Liver (tissue), 9 donors: Measurements from ENCODE around the gene LPP. TPM values are rescaled to one million over a fixed set of nuclear protein-coding genes. Genes with fewer than 3 reads are reported as not detected.

Experiments used
- DNase-seq: peaks from one replicate; pipeline ENCODE4 v3.0.0-alpha.2; 2017; ENCODE audit warnings: low spot score
- H3K27ac ChIP-seq, 2 donors: one replicate each; pipeline ENCODE4 v1.7.0; 2013; ENCODE audit warnings: inconsistent platforms in 2 of 2, low read length in 2 of 2, control low read depth in 1 of 2, low read depth in 1 of 2, mild to moderate bottlenecking in 1 of 2
- H3K27me3 ChIP-seq, 4 donors: one replicate each; pipeline versions ENCODE4 v1.6.1 to v1.7.0; 2013; ENCODE audit warnings: low read length in 3 of 4, inconsistent platforms in 1 of 4, mild to moderate bottlenecking in 1 of 4, moderate library complexity in 1 of 4; ENCODE audit not compliant: control insufficient read depth in 4 of 4, insufficient read depth in 4 of 4
- H3K36me3 ChIP-seq, 4 donors: one replicate each; pipeline versions ENCODE4 v1.6.1 to v1.7.0; 2013; ENCODE audit warnings: low read length in 3 of 4, mild to moderate bottlenecking in 3 of 4, low read depth in 1 of 4, moderate library complexity in 1 of 4; ENCODE audit not compliant: control insufficient read depth in 4 of 4, insufficient read depth in 3 of 4
- H3K4me1 ChIP-seq, 4 donors: one replicate each; pipeline versions ENCODE4 v1.6.1 to v1.7.0; 2013; ENCODE audit warnings: low read length in 3 of 4, mild to moderate bottlenecking in 3 of 4, moderate library complexity in 1 of 4; ENCODE audit not compliant: control insufficient read depth in 4 of 4, insufficient read depth in 4 of 4
- H3K4me3 ChIP-seq, 3 donors: one replicate each; pipeline versions ENCODE4 v1.6.1 to v1.7.0; 2013; ENCODE audit warnings: low read length in 3 of 3, control low read depth in 1 of 3, low read depth in 1 of 3, mild to moderate bottlenecking in 1 of 3
- H3K9ac ChIP-seq, 2 donors: one replicate each; pipeline ENCODE4 v1.7.0; 2013; ENCODE audit warnings: low read length in 2 of 2, mild to moderate bottlenecking in 2 of 2, moderate library complexity in 2 of 2, control low read depth in 1 of 2, low read depth in 1 of 2
- H3K9me3 ChIP-seq, 4 donors: one replicate each; pipeline versions ENCODE4 v1.6.1 to v1.7.0; 2013; ENCODE audit warnings: low read length in 3 of 4; ENCODE audit not compliant: control insufficient read depth in 4 of 4
- EGR1 ChIP-seq, 2 donors: IDR thresholded peaks; 2 replicates each; pipeline ENCODE4 v1.6.1; 2016 to 2018; ENCODE audit warnings: antibody characterized with exemption in 2 of 2, low read depth in 2 of 2
- FOXA2 ChIP-seq: IDR thresholded peaks from 2 replicates; pipeline ENCODE4 v1.6.1; 2016; ENCODE audit warnings: antibody characterized with exemption
- GABPA ChIP-seq, 2 donors: IDR thresholded peaks in 1 of 2; conservative IDR thresholded peaks in 1 of 2; 2 replicates each; pipeline ENCODE4 v1.6.1; 2016; ENCODE audit warnings: antibody characterized with exemption in 2 of 2, mild to moderate bottlenecking in 1 of 2, moderate library complexity in 1 of 2
- HNF4A ChIP-seq, 2 donors: conservative IDR thresholded peaks; 2 replicates each; pipeline ENCODE4 v1.6.1; 2016; ENCODE audit warnings: antibody characterized with exemption in 2 of 2, mild to moderate bottlenecking in 2 of 2
- JUND ChIP-seq, 2 donors: IDR thresholded peaks; 2 replicates each; pipeline ENCODE4 v1.6.1; 2016; ENCODE audit warnings: antibody characterized with exemption in 2 of 2
- NR2F2 ChIP-seq: IDR thresholded peaks from 2 replicates; pipeline ENCODE4 v1.6.1; 2016; ENCODE audit warnings: antibody characterized with exemption
- RAD21 ChIP-seq, 2 donors: IDR thresholded peaks; 2 replicates each; pipeline ENCODE4 v1.6.1; 2016; ENCODE audit warnings: antibody characterized with exemption in 2 of 2, mild to moderate bottlenecking in 2 of 2
- RXRA ChIP-seq, 2 donors: IDR thresholded peaks; 2 replicates each; pipeline ENCODE4 v1.6.1; 2017 to 2018; ENCODE audit warnings: antibody characterized with exemption in 2 of 2, mild to moderate bottlenecking in 1 of 2
- SP1 ChIP-seq: IDR thresholded peaks from 2 replicates; pipeline ENCODE4 v1.6.1; 2018; ENCODE audit warnings: antibody characterized with exemption, mild to moderate bottlenecking
- YY1 ChIP-seq: IDR thresholded peaks from 2 replicates; pipeline ENCODE4 v1.6.1; 2016; ENCODE audit warnings: antibody characterized with exemption, mild to moderate bottlenecking
- WGBS: extraction: QIAGEN DNeasy Blood & Tissue Kit; methylation state at CpG from one replicate; pipeline ENCODE4 v1.1.7; 2013; 5-methylcytosine and 5-hydroxymethylcytosine counted together
- polyA plus RNA-seq, 2 donors: library from polyadenylated mRNA; stranded (reverse) in 1 of 2; unstranded in 1 of 2; fragments of 200-250 nt in 1 of 2; fragments of >200 nt in 1 of 2; fragmentation: Nextera tagmentation in 1 of 2; extraction: Ambion mirVana in 1 of 2; gene quantifications; one replicate each; pipeline versions ENCODE4 v1.2.1 to v1.2.3, GENCODE V29; 2013 to 2015
- total RNA-seq, 2 donors: library from RNA; depleted of rRNA; stranded (reverse); fragments of >200 nt; gene quantifications; one replicate each; pipeline ENCODE4 v1.2.3, GENCODE V29; 2014
- TF ChIP-seq, protein P1 (sequence below): IDR thresholded peaks from 2 replicates; pipeline ENCODE4 v1.6.1; 2016; ENCODE audit warnings: antibody characterized with exemption, mild to moderate bottlenecking
- TF ChIP-seq, protein P2 (sequence below): fragments of 150-350 bp; IDR thresholded peaks from 2 replicates; pipeline ENCODE4 v1.5.1; 2017; ENCODE audit warnings: improper control_type of control experiment, low read depth, low read length; ENCODE audit not compliant: missing input control
- TF ChIP-seq, protein P3 (sequence below): IDR thresholded peaks from 2 replicates; pipeline ENCODE4 v1.6.1; 2016; ENCODE audit warnings: antibody characterized with exemption
- TF ChIP-seq, protein P4 (sequence below): IDR thresholded peaks from 2 replicates; pipeline ENCODE4 v1.6.1; 2016; ENCODE audit warnings: antibody characterized with exemption
- donor health status: healthy.
- donor health status: healthy.
- donor health status: healthy.
- donor health status: healthy.
- donor health status: healthy.

Gene LPP
- total and polyA plus RNA-seq, 4 donors: 3.3 to 53.7 (median 28.2) TPM

DNA sequence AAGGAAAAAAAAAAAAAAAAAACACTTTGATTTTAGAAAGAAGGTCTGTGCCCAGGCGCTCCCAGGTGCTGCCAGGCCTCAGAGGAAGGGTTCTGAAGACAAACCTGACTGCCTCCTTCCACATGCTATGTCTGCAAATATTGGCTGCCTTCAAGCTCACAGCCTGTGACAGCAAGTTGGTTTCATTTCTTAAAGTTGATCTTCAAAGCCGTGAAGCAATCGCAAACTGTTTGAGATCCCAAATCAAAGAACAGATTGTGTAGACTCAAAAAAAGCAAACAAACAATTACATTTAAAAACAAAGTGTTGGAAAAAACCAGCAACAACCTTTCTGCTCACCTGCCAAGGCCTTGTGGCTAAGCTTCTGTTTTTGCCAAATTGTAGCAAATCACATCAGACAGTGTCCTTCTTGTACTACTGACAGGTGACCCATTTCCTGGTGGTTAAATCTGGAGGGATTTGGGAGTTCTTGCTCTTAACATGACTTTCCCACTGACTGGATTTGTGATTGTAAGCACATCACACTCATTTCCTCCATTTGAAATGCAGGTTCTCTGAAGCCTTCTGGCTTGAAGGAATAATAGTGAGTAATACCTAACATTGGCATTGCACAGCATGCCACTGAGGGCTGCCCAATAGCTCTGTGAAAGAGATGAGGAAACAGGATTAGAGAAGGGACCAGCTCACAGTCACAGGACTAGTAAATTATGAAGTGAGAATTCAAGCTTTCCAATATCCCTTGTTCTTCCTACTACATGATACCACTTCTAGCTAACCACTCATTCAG, 502.4 kb downstream of the LPP start (continued):
- TF ChIP-seq RXRA (IDR thresholded peaks at IDR 0.05): no peak

DNA sequence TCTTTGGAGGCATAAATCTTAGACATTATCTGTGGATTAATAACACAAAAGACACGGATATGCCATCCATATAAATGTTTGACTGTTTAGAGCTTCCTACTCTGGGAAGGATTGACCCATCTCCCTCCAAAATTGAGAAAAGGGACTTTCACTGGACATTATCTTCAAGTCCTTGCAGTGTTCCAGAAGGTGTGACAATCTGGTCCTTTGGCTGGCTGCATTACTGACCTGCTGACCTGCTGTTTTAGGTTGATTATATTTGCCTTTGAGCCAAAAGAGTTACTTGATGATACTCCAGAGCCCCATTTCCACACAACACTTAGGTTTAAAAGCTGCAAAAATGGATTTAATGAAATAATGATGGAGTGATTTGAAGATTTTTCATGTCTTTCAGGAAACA, 504.6 kb downstream of the LPP start:
- H3K4me1 ChIP-seq: peaks cover 10 to 33% (median 22%) of the 10 kb centered on the region in 4 donors
- WGBS: 93% methylated on average over 1 of the region's 1 CpG
- no peak for DNase-seq
- H3K36me3 ChIP-seq: peaks cover 0 to 1% (median 0%) of the 10 kb centered on the region in 4 donors
- no peak overlapping the region for H3K4me3 ChIP-seq
- TF ChIP-seq YY1: no peak
- no peak for TF ChIP-seq EGR1 (IDR thresholded peaks at IDR 0.05; ENCODE audit: low read depth in 2 of 2)
- TF ChIP-seq, protein P1, sequence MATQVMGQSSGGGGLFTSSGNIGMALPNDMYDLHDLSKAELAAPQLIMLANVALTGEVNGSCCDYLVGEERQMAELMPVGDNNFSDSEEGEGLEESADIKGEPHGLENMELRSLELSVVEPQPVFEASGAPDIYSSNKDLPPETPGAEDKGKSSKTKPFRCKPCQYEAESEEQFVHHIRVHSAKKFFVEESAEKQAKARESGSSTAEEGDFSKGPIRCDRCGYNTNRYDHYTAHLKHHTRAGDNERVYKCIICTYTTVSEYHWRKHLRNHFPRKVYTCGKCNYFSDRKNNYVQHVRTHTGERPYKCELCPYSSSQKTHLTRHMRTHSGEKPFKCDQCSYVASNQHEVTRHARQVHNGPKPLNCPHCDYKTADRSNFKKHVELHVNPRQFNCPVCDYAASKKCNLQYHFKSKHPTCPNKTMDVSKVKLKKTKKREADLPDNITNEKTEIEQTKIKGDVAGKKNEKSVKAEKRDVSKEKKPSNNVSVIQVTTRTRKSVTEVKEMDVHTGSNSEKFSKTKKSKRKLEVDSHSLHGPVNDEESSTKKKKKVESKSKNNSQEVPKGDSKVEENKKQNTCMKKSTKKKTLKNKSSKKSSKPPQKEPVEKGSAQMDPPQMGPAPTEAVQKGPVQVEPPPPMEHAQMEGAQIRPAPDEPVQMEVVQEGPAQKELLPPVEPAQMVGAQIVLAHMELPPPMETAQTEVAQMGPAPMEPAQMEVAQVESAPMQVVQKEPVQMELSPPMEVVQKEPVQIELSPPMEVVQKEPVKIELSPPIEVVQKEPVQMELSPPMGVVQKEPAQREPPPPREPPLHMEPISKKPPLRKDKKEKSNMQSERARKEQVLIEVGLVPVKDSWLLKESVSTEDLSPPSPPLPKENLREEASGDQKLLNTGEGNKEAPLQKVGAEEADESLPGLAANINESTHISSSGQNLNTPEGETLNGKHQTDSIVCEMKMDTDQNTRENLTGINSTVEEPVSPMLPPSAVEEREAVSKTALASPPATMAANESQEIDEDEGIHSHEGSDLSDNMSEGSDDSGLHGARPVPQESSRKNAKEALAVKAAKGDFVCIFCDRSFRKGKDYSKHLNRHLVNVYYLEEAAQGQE: no peak
- no peak for TF ChIP-seq RAD21 (IDR thresholded peaks at IDR 0.05)
- TF ChIP-seq HNF4A (conservative IDR thresholded peaks at IDR 0.05): no peak
- TF ChIP-seq, protein P2, sequence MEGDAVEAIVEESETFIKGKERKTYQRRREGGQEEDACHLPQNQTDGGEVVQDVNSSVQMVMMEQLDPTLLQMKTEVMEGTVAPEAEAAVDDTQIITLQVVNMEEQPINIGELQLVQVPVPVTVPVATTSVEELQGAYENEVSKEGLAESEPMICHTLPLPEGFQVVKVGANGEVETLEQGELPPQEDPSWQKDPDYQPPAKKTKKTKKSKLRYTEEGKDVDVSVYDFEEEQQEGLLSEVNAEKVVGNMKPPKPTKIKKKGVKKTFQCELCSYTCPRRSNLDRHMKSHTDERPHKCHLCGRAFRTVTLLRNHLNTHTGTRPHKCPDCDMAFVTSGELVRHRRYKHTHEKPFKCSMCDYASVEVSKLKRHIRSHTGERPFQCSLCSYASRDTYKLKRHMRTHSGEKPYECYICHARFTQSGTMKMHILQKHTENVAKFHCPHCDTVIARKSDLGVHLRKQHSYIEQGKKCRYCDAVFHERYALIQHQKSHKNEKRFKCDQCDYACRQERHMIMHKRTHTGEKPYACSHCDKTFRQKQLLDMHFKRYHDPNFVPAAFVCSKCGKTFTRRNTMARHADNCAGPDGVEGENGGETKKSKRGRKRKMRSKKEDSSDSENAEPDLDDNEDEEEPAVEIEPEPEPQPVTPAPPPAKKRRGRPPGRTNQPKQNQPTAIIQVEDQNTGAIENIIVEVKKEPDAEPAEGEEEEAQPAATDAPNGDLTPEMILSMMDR: no peak
- no peak for TF ChIP-seq FOXA2
- TF ChIP-seq RXRA (IDR thresholded peaks at IDR 0.05): no peak
- no peak for TF ChIP-seq NR2F2
- TF ChIP-seq, protein P3, sequence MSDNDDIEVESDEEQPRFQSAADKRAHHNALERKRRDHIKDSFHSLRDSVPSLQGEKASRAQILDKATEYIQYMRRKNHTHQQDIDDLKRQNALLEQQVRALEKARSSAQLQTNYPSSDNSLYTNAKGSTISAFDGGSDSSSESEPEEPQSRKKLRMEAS: no peak
- TF ChIP-seq, protein P4, sequence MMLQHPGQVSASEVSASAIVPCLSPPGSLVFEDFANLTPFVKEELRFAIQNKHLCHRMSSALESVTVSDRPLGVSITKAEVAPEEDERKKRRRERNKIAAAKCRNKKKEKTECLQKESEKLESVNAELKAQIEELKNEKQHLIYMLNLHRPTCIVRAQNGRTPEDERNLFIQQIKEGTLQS: no peak
- no peak for TF ChIP-seq JUND (IDR thresholded peaks at IDR 0.05)
- TF ChIP-seq GABPA (IDR thresholded peaks at IDR 0.05 in 1 of 2, conservative IDR thresholded peaks at IDR 0.05 in 1 of 2): no peak
- TF ChIP-seq SP1: no peak
- no peaks in the 10 kb centered on the region for H3K9me3 ChIP-seq
- H3K9ac ChIP-seq: no peak overlapping the region
- no peaks in the 10 kb centered on the region for H3K27me3 ChIP-seq
- H3K27ac ChIP-seq: no peak overlapping the region
